H1 (cell line): ENCODE measurements around the gene CDK9. TPM values are rescaled to one million over a fixed set of nuclear protein-coding genes. Genes with fewer than 3 reads are reported as not detected.

Experiments
- CTCF ChIA-PET: fragments of 300-600 bp; sonication (Branson Sonifier 250); formaldehyde crosslinking; loops from one replicate; lab custom pipeline; 2021; ENCODE audit not compliant: partially characterized antibody; lab: Charles Lee
- POLR2A ChIA-PET: fragments of 300-600 bp; sonication (Branson Sonifier 250); formaldehyde crosslinking; loops from one replicate; lab custom pipeline; 2021; ENCODE audit warnings: inconsistent platforms; ENCODE audit not compliant: partially characterized antibody; lab: Charles Lee
- DNase-seq, 2 experiments: peaks; one replicate each; pipeline versions ENCODE4 v3.0.0 to v3.0.0-alpha.2; 2010 to 2022; ENCODE audit warnings: low spot score in 2 of 2, low read depth in 1 of 2, mixed read lengths in 1 of 2
- FAIRE-seq: peaks from 2 replicates; lab custom pipeline; 2011; peaks lifted over from hg19 to GRCh38; lab: Jason Lieb, UNC
- H2AFZ ChIP-seq: 2 replicates; pipeline ENCODE4 v1.8.1; 2012; ENCODE audit warnings: low read length, inconsistent platforms
- H2AK5ac ChIP-seq: 2 replicates; pipeline ENCODE4 v1.6.1; 2013; ENCODE audit warnings: low read depth, low read length
- H2BK120ac ChIP-seq: replicated peaks from 2 replicates; pipeline ENCODE3; 2013; ENCODE audit warnings: low read depth, low read length, inconsistent platforms
- H2BK12ac ChIP-seq: 2 replicates; pipeline ENCODE4 v1.6.1; 2013; ENCODE audit warnings: low read depth, low read length
- H2BK15ac ChIP-seq: 2 replicates; pipeline ENCODE4 v1.6.1; 2013; ENCODE audit warnings: low read length
- H2BK20ac ChIP-seq: 2 replicates; pipeline ENCODE4 v1.6.1; 2013; ENCODE audit warnings: low read length
- H2BK5ac ChIP-seq: 2 replicates; pipeline ENCODE4 v1.6.1; 2013; ENCODE audit warnings: low read depth, low read length
- H3K14ac ChIP-seq: 2 replicates; pipeline ENCODE4 v1.6.1; 2013; ENCODE audit warnings: inconsistent platforms; ENCODE audit not compliant: insufficient read length
- H3K18ac ChIP-seq: 2 replicates; pipeline ENCODE4 v1.6.1; 2013; ENCODE audit warnings: low read length; ENCODE audit errors: extremely low read depth
- H3K23ac ChIP-seq: 2 replicates; pipeline ENCODE4 v1.6.1; 2013; ENCODE audit warnings: inconsistent platforms; ENCODE audit not compliant: insufficient read length
- H3K23me2 ChIP-seq: 2 replicates; pipeline ENCODE4 v1.6.1; 2013; ENCODE audit warnings: low read depth, low read length
- H3K27ac ChIP-seq: 2 replicates; pipeline ENCODE4 v1.6.1; 2011; ENCODE audit warnings: low read depth, low read length, inconsistent platforms
- H3K27me3 ChIP-seq, 4 experiments: replicated peaks in 1 of 4; 1 replicate in 1 of 4; 2 replicates in 3 of 4; pipeline versions ENCODE4 v1.6.1 to v1.8.1; 2011 to 2013; ENCODE audit warnings: low read length in 3 of 4, mild to moderate bottlenecking in 3 of 4, inconsistent platforms in 2 of 4, mixed read lengths in 2 of 4, moderate library complexity in 1 of 4; ENCODE audit not compliant: control insufficient read depth in 3 of 4, insufficient read depth in 3 of 4; ENCODE audit errors: extremely low read depth in 1 of 4
- H3K36me3 ChIP-seq, 4 experiments: 2 replicates each; pipeline versions ENCODE4 v1.6.1 to v1.8.1; 2011 to 2013; ENCODE audit warnings: mild to moderate bottlenecking in 4 of 4, low read length in 3 of 4, moderate library complexity in 2 of 4, control low read depth in 1 of 4, inconsistent platforms in 1 of 4; ENCODE audit not compliant: insufficient read depth in 4 of 4, control insufficient read depth in 2 of 4
- H3K4ac ChIP-seq: replicated peaks from 2 replicates; pipeline ENCODE3; 2013; ENCODE audit warnings: low read length, low read depth, mixed read lengths, inconsistent platforms; ENCODE audit not compliant: insufficient read length
- H3K4me1 ChIP-seq, 4 experiments: replicated peaks in 1 of 4; 1 replicate in 1 of 4; 2 replicates in 3 of 4; pipeline versions ENCODE4 v1.6.1 to v1.8.1; 2011 to 2013; ENCODE audit warnings: low read length in 3 of 4, inconsistent platforms in 2 of 4, mixed read lengths in 1 of 4; ENCODE audit not compliant: insufficient read depth in 4 of 4, control insufficient read depth in 3 of 4
- H3K4me2 ChIP-seq, 2 experiments: 2 replicates each; pipeline versions ENCODE4 v1.6.1 to v1.8.1; 2011 to 2013; ENCODE audit warnings: low read depth in 2 of 2, low read length in 2 of 2, control low read depth in 1 of 2, inconsistent platforms in 1 of 2, mild to moderate bottlenecking in 1 of 2; ENCODE audit not compliant: insufficient read depth in 1 of 2
- H3K4me3 ChIP-seq, 4 experiments: fragments of 200-600, 300-600 bp in 1 of 4; sonication (generic), shearing (Covaris generic), sonication (Bioruptor Twin) in 1 of 4; 2 replicates each; pipeline versions ENCODE4 v1.5.1 to v1.8.1; 2011 to 2016; ENCODE audit warnings: low read length in 4 of 4, low read depth in 3 of 4, control low read depth in 2 of 4, inconsistent platforms in 2 of 4, mild to moderate bottlenecking in 2 of 4, mixed read lengths in 1 of 4, moderate library complexity in 1 of 4; ENCODE audit not compliant: insufficient read depth in 2 of 4; ENCODE audit errors: extremely low read depth in 1 of 4
- H3K56ac ChIP-seq: replicated peaks from 2 replicates; pipeline ENCODE3; 2013; ENCODE audit warnings: low read depth, mild to moderate bottlenecking, mixed read lengths, low read length, inconsistent platforms; ENCODE audit not compliant: insufficient read length
- H3K79me1 ChIP-seq: 2 replicates; pipeline ENCODE4 v1.6.1; 2013; ENCODE audit warnings: low read depth, low read length, control low read depth
- H3K79me2 ChIP-seq, 2 experiments: 2 replicates each; pipeline versions ENCODE4 v1.6.1 to v1.8.1; 2012 to 2013; ENCODE audit warnings: low read length in 2 of 2, mild to moderate bottlenecking in 2 of 2, inconsistent platforms in 1 of 2; ENCODE audit not compliant: insufficient read depth in 2 of 2, control insufficient read depth in 1 of 2
- H3K9ac ChIP-seq, 4 experiments: replicated peaks in 1 of 4; 1 replicate in 1 of 4; 2 replicates in 3 of 4; pipeline versions ENCODE4 v1.6.1 to v1.8.1; 2011 to 2013; ENCODE audit warnings: low read depth in 3 of 4, low read length in 3 of 4, control low read depth in 2 of 4, mild to moderate bottlenecking in 2 of 4, moderate library complexity in 2 of 4, inconsistent platforms in 1 of 4; ENCODE audit errors: extremely low read depth in 1 of 4
- H3K9me3 ChIP-seq, 2 experiments: 2 replicates each; pipeline versions ENCODE4 v1.6.1 to v1.8.1; 2012 to 2013; ENCODE audit warnings: mild to moderate bottlenecking in 2 of 2, moderate library complexity in 2 of 2, control low read depth in 1 of 2, inconsistent platforms in 1 of 2, low read depth in 1 of 2, low read length in 1 of 2, mixed read lengths in 1 of 2; ENCODE audit not compliant: insufficient read depth in 2 of 2
- H4K20me1 ChIP-seq, 2 experiments: replicated peaks in 1 of 2; 2 replicates each; pipeline versions ENCODE3 to v1.8.1; 2011 to 2013; ENCODE audit warnings: inconsistent platforms in 2 of 2, low read length in 2 of 2, mild to moderate bottlenecking in 1 of 2; ENCODE audit not compliant: insufficient read depth in 2 of 2, control insufficient read depth in 1 of 2
- H4K5ac ChIP-seq: 2 replicates; pipeline ENCODE4 v1.6.1; 2013; ENCODE audit warnings: low read length, low read depth, mixed read lengths, inconsistent platforms; ENCODE audit not compliant: insufficient read length
- H4K8ac ChIP-seq: 2 replicates; pipeline ENCODE4 v1.8.0; 2013; ENCODE audit warnings: mild to moderate bottlenecking, moderate library complexity, low read length, inconsistent platforms; ENCODE audit not compliant: insufficient read depth; ENCODE audit errors: extremely low read depth
- H4K91ac ChIP-seq: replicated peaks from 2 replicates; pipeline ENCODE3; 2013; ENCODE audit warnings: low read length, mixed read lengths, inconsistent platforms; ENCODE audit not compliant: insufficient read length
- ASH2L ChIP-seq: fragments of 200-600, 300-600 bp; sonication (generic); IDR thresholded peaks from one replicate; pipeline ENCODE4 v1.7.1; 2017; ENCODE audit warnings: low read length
- BACH1 ChIP-seq: IDR thresholded peaks from 2 replicates; pipeline ENCODE4 v1.6.1; 2012; ENCODE audit warnings: low read length, improper control_type of control experiment
- HDAC6 ChIP-seq: IDR thresholded peaks from one replicate; pipeline ENCODE4 v1.7.1; 2012; ENCODE audit warnings: low read depth, mild to moderate bottlenecking, inconsistent platforms, low read length, moderate library complexity
- KDM1A ChIP-seq: fragments of 200-600, 300-600 bp; sonication (generic); IDR thresholded peaks from 2 replicates; pipeline ENCODE4 v1.7.1; 2016; ENCODE audit warnings: mild to moderate bottlenecking, low read length, borderline replicate concordance
- KDM5A ChIP-seq: fragments of 200-600 bp; IDR thresholded peaks from 2 replicates; pipeline ENCODE4 v1.7.1; 2012; ENCODE audit warnings: mild to moderate bottlenecking, low read length, inconsistent platforms, mixed read lengths
- SIN3A ChIP-seq, 2 experiments: IDR thresholded peaks in 1 of 2; conservative IDR thresholded peaks in 1 of 2; 2 replicates each; pipeline ENCODE4 v1.6.1; 2011 to 2012; ENCODE audit warnings: low read length in 2 of 2, improper control_type of control experiment in 1 of 2, low read depth in 1 of 2, mild to moderate bottlenecking in 1 of 2
- TCF12 ChIP-seq: IDR thresholded peaks from 2 replicates; pipeline ENCODE4 v1.6.1; 2011; ENCODE audit warnings: low read depth, mild to moderate bottlenecking, low read length
- WGBS, 2 experiments: shearing (Covaris generic) in 1 of 2; methylation state at CpG; one replicate each; pipeline versions ENCODE4 v1.1.6 to v1.1.7; 2013 to 2015; ENCODE audit warnings: low lambda C conversion rate in 2 of 2, mixed read lengths in 2 of 2, inconsistent platforms in 1 of 2, low coverage in 1 of 2, missing lambda C conversion rate in 1 of 2; ENCODE audit not compliant: insufficient replicate concordance in 2 of 2, insufficient coverage in 1 of 2, insufficient read length in 1 of 2; ENCODE audit errors: extremely low coverage in 1 of 2, missing lambda C conversion rate in 1 of 2; 5-methylcytosine and 5-hydroxymethylcytosine counted together
- polyA plus RNA-seq, 7 experiments: library from polyadenylated mRNA; depleted of rRNA in 3 of 7; stranded (reverse) in 5 of 7; unstranded in 2 of 7; fragments of >200 nt in 5 of 7; fragments of 200-250 nt in 2 of 7; gene quantifications; 1 replicate in 5 of 7; 2 replicates in 1 of 7; 4 replicates in 1 of 7; pipeline versions ENCODE4 v1.2.1 to v1.2.3, GENCODE V29; 2011 to 2013; ENCODE audit warnings: missing spikeins in 2 of 7, mixed read lengths in 2 of 7
- total RNA-seq: library from RNA; stranded (reverse); fragmentation: NEBNext Ultra II Directional; extraction: Animal tissue kit (Norgen Biotek cat#: 25700); gene quantifications from 2 replicates; pipeline ENCODE4 v1.2.1, GENCODE V29; 2021

CDK9 gene
- total and polyA plus RNA-seq, 2 of the 8 experiments (the other 6 are each of a cell fraction or from before 2014, with no cell fraction given), result 69.1 to 87.5 TPM

- Histone ChIP-seq H2BK20ac (0 out of 2 replicates have a peak overlapping the region, but pooled peaks have one; percentile 61), H3K23me2 (no peaks in the 10 kb centered on the region), H4K5ac (no peak overlapping the region), H3K27ac (no peak overlapping the region), H4K8ac (no peak overlapping the region; the same call in 1 of the 2 replicates), H4K91ac (peak overlapping the region; percentile 31), H2BK15ac (peak overlapping the region; percentile 25), H2BK12ac (peak overlapping the region; percentile 87; the same call in 1 of the 2 replicates), H3K23ac (no peak overlapping the region), H3K79me1 (no peaks in the 10 kb centered on the region), H2AK5ac (0 out of 2 replicates have a peak overlapping the region, but pooled peaks have one; percentile 89), H3K4me3 (no peak overlapping the region), H2AFZ (no peak overlapping the region), H3K9me3 (no peaks in the 10 kb centered on the region), H4K20me1 (no peaks in the 10 kb centered on the region), H3K14ac (no peak overlapping the region), H3K79me2 (no peaks in the 10 kb centered on the region), H3K4ac (no peak overlapping the region), H3K18ac (peak overlapping the region; percentile 60; the same call in 1 of the 2 replicates), H3K56ac (no peak overlapping the region), H3K4me2 (no peak overlapping the region), H3K36me3 (no peaks in the 10 kb centered on the region), H3K9ac (no peak overlapping the region), H2BK5ac (no peak overlapping the region), H2BK120ac (no peak overlapping the region), H3K27me3 (no peaks in the 10 kb centered on the region), H3K4me1 (peaks cover 0 to 24% (median 15%) of the 10 kb centered on the region in 4 experiments; a peak in 6 of 7 replicates)
- CTCF ChIA-PET, result interaction anchor here (0.7 to 16.2 kb wide), 13 partner anchors 12 to 141 kb away, joined by 3 to 227 read pairs (median 4); partner anchors contain the start of gene TOR2A
- WGBS, 2 experiments, result 81% methylated on average over 17 of the region's 20 CpGs; no CpG with 5 or more reads in 1 of the 2 experiments
- TF ChIP-seq SIN3A (conservative IDR thresholded peaks at IDR 0.05 in 1 of 2, IDR thresholded peaks at IDR 0.05 in 1 of 2; ENCODE audit: low read depth in 1 of 2, low read length in 2 of 2) (no peak), BACH1 (no peak), TCF12 (no peak), HDAC6 (no peak), KDM1A (peak; percentile 37), KDM5A (no peak), ASH2L (peak; percentile 29)
- POLR2A ChIA-PET, result interaction anchor here (0.9 to 1.7 kb wide), 3 partner anchors 9 to 31 kb away, joined by 3 to 6 read pairs (median 4); no protein-coding TSS in a partner anchor
- FAIRE-seq, result no peak
- no peak for DNase-seq
Observed at GRCh38 chr9:127780126-127780885, 5.5 kb upstream of the CDK9 start.
